MM.1S (cell line): ENCODE results near the gene ATG5.

Experiments
- DNase-seq: peaks from one replicate; pipeline ENCODE4 v3.0.0-alpha.2; 2015
- H2AFZ ChIP-seq: fragments of 300-600 bp; sonication (generic); 2 replicates; pipeline ENCODE4 v1.6.0; 2016; ENCODE audit warnings: antibody characterized with exemption, low read length
- H3F3A ChIP-seq: fragments of 300-600 bp; sonication (generic); 2 replicates; pipeline ENCODE4 v1.6.1; 2016; ENCODE audit warnings: mild to moderate bottlenecking, antibody characterized with exemption, low read length, moderate library complexity, mixed read lengths; ENCODE audit not compliant: insufficient read depth
- H3K27ac ChIP-seq: fragments of 300-600 bp; sonication (generic); 2 replicates; pipeline ENCODE4 v1.5.1; 2016; ENCODE audit warnings: mild to moderate bottlenecking, low read length
- H3K27me3 ChIP-seq: fragments of 300-600 bp; sonication (generic); replicated peaks from 2 replicates; pipeline ENCODE4 v1.6.0; 2016; ENCODE audit warnings: low read length; ENCODE audit not compliant: insufficient read depth
- H3K36me3 ChIP-seq: fragments of 300-600 bp; sonication (generic); replicated peaks from 2 replicates; pipeline ENCODE4 v1.6.1; 2016; ENCODE audit warnings: mild to moderate bottlenecking, low read length, mixed read lengths; ENCODE audit not compliant: insufficient read depth
- H3K4me1 ChIP-seq: fragments of 300-600 bp; sonication (generic); 2 replicates; pipeline ENCODE4 v1.6.1; 2016; ENCODE audit warnings: low read length, mixed read lengths
- H3K4me2 ChIP-seq: fragments of 300-600 bp; sonication (generic); 2 replicates; pipeline ENCODE4 v1.6.0; 2016; ENCODE audit warnings: low read depth, low read length
- H3K4me3 ChIP-seq: fragments of 300-600 bp; sonication (generic); 2 replicates; pipeline ENCODE4 v1.5.1; 2016; ENCODE audit warnings: low read length, mixed read lengths
- H3K79me2 ChIP-seq: fragments of 300-600 bp; sonication (generic); 2 replicates; pipeline ENCODE4 v1.6.1; 2016; ENCODE audit warnings: mixed run types, low read length, mixed read lengths
- H3K9ac ChIP-seq: fragments of 300-600 bp; sonication (generic); 2 replicates; pipeline ENCODE4 v1.6.1; 2016; ENCODE audit warnings: low read length, mixed read lengths
- H3K9me2 ChIP-seq: fragments of 300-600 bp; sonication (generic); replicated peaks from 2 replicates; pipeline ENCODE4 v1.6.1; 2016; ENCODE audit warnings: mild to moderate bottlenecking, low read length, mixed read lengths; ENCODE audit not compliant: insufficient read depth
- H3K9me3 ChIP-seq: fragments of 300-600 bp; sonication (generic); replicated peaks from 2 replicates; pipeline ENCODE4 v1.6.1; 2016; ENCODE audit warnings: mild to moderate bottlenecking, low read length, mixed read lengths; ENCODE audit not compliant: insufficient read depth
- H4K20me1 ChIP-seq: fragments of 300-600 bp; sonication (generic); 2 replicates; pipeline ENCODE4 v1.6.1; 2016; ENCODE audit warnings: mild to moderate bottlenecking, low read length, moderate library complexity, mixed read lengths; ENCODE audit not compliant: insufficient read depth
- EZH2 ChIP-seq: fragments of 300-600 bp; sonication (generic); optimal IDR thresholded peaks from 2 replicates; pipeline ENCODE3; 2017; ENCODE audit warnings: low read depth, mild to moderate bottlenecking, antibody characterized with exemption, low read length, mixed read lengths
- EZH2phosphoT487 ChIP-seq: fragments of 300-600 bp; sonication (generic); IDR thresholded peaks from 2 replicates; pipeline ENCODE4 v1.6.1; 2018; ENCODE audit warnings: antibody characterized with exemption, low read length
- TF ChIP-seq, protein P1 (sequence below): fragments of 300-600 bp; sonication (generic); IDR thresholded peaks from 2 replicates; pipeline ENCODE4 v1.5.1; 2016; ENCODE audit warnings: antibody characterized with exemption, low read length, mixed read lengths

Gene ATG5

DNA sequence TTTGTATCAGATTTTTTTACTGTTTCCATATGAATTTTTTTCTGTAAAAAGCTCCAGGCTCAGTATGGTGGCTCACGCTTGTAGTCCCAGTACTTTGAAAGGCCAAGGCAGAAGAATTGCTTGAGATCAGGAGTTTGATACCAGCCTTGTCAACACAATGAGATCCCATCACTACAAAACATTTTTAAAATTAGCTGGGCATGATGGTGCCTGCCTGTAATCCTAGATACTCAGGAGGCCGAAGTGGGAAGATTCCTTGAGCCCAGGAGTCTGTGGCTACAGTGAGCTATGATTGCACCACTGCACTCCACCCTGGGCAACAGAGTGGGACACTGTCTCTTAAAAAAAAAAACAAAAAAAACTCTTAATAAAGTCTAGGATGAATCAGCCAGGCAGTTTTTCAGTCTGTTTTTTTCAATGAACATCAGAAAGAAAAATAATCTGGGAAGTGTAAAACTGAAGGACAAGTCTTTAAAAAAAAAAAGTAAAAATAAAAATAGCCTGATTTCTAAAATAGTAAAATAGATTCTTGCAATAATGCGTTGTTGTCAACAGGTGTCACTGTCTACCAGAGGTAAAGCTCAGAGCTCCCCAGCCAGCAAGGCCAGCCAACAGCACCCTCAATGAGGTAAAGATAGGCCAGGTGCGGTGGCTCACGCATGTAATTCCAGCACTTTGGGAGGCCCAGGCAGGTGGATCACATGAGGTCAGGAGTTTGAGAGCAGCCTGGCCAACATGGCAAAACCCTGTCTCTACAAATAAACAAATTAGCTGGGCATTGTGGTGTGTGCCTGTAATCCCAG lies 9.3 kb upstream of the ATG5 start:
- Histone ChIP-seq H3K4me1 (no peaks in the 10 kb centered on the region), H4K20me1 (no peaks in the 10 kb centered on the region), H3K36me3 (no peaks in the 10 kb centered on the region), H3K9ac (no peak overlapping the region), H3K9me3 (no peaks in the 10 kb centered on the region), H3F3A (no peaks in the 10 kb centered on the region), H3K4me3 (no peak overlapping the region), H2AFZ (no peak overlapping the region), H3K27ac (no peak overlapping the region), H3K79me2 (no peaks in the 10 kb centered on the region), H3K4me2 (no peak overlapping the region), H3K27me3 (no peaks in the 10 kb centered on the region), H3K9me2 (no peaks in the 10 kb centered on the region)
- TF ChIP-seq EZH2phosphoT487 (no peak), EZH2 (no peak)
- TF ChIP-seq, protein P1, sequence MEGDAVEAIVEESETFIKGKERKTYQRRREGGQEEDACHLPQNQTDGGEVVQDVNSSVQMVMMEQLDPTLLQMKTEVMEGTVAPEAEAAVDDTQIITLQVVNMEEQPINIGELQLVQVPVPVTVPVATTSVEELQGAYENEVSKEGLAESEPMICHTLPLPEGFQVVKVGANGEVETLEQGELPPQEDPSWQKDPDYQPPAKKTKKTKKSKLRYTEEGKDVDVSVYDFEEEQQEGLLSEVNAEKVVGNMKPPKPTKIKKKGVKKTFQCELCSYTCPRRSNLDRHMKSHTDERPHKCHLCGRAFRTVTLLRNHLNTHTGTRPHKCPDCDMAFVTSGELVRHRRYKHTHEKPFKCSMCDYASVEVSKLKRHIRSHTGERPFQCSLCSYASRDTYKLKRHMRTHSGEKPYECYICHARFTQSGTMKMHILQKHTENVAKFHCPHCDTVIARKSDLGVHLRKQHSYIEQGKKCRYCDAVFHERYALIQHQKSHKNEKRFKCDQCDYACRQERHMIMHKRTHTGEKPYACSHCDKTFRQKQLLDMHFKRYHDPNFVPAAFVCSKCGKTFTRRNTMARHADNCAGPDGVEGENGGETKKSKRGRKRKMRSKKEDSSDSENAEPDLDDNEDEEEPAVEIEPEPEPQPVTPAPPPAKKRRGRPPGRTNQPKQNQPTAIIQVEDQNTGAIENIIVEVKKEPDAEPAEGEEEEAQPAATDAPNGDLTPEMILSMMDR = peak; percentile 52
- peak; percentile 70 for DNase-seq

DNA sequence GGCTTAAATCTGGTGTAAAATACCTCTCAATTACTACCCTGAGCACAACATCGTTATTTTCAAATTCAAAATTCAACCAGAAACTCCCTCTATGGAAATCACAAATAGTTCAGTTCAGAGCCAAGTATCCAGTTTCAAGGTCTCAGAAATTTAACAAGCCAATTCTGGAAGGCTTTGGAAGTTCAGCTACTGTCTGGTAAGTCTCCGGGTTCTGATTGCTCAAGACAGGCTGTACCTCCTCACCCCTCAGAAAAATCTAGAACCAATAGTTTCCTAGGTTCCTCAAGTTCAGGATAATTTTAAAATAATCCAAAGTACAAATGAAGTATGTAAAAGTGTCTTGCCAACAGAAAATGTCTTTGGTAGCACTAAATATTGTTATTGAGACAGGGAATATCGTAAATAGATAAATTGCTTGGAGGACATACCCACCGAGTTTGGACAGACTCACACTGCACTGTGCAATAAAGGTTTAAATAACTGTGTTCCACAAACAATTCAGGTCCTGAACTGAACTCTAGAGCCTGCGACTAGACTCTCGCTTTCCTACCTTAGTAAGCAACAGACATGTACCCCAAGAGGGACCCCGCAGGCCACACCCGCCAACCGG lies 729 bp downstream of the ATG5 start:
- Histone ChIP-seq H3K79me2 (peaks cover 53% of the 10 kb centered on the region), H3K9ac (peak overlapping the region; percentile 88), H3K4me2 (peak overlapping the region; percentile 63), H2AFZ (peak overlapping the region; percentile 83), H3K4me3 (peak overlapping the region; percentile 87), H3K27me3 (no peaks in the 10 kb centered on the region), H3F3A (peaks cover 8% of the 10 kb centered on the region), H3K4me1 (peaks cover 9% of the 10 kb centered on the region; the same call in 1 of the 2 replicates), H3K36me3 (no peaks in the 10 kb centered on the region), H3K27ac (peak overlapping the region; percentile 91), H3K9me3 (no peaks in the 10 kb centered on the region), H3K9me2 (no peaks in the 10 kb centered on the region), H4K20me1 (no peaks in the 10 kb centered on the region)
- TF ChIP-seq, protein P1 = no peak
- TF ChIP-seq EZH2phosphoT487 = no peak
- TF ChIP-seq EZH2 = no peak
- no peak for DNase-seq

DNA sequence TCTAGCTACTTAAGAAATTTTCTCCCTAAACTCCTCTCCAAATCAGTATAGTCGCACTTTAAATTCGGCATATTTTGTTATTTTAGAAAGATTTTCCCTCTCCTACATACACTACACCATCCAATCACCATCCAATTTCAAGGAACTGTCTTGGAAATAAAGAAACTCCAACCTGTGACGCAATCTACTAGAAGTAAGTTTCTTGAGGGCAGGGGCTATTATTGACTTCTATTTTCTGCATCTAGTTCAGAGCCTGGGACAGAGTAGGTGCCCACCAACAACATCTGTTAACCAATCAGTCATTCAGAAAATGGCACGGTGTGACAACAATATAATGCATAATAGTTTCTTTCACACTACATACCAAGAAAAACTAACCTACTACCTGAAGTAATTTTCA lies 3.6 kb downstream of the ATG5 start:
- H3K9me2 ChIP-seq = no peaks in the 10 kb centered on the region
- H3F3A ChIP-seq = peaks cover 8% of the 10 kb centered on the region
- no peaks in the 10 kb centered on the region for H3K27me3 ChIP-seq
- no peak overlapping the region for H2AFZ ChIP-seq
- H3K79me2 ChIP-seq = peaks cover 82% of the 10 kb centered on the region
- no peak overlapping the region for H3K4me2 ChIP-seq
- H3K9me3 ChIP-seq = no peaks in the 10 kb centered on the region
- no peak overlapping the region for H3K4me3 ChIP-seq
- no peak overlapping the region for H3K9ac ChIP-seq
- peaks cover 3% of the 10 kb centered on the region; the same call in 1 of the 2 replicates for H3K36me3 ChIP-seq
- H3K4me1 ChIP-seq = peaks cover 9% of the 10 kb centered on the region; the same call in 1 of the 2 replicates
- DNase-seq = no peak
- peaks cover 10% of the 10 kb centered on the region for H4K20me1 ChIP-seq
- TF ChIP-seq, protein P1 = no peak
- TF ChIP-seq EZH2phosphoT487 = no peak
- H3K27ac ChIP-seq = no peak overlapping the region
